Lower leg skin (tissue), 4 donors: ENCODE results near the gene SLC12A3. TPM values are rescaled to one million over a fixed set of nuclear protein-coding genes. Genes with fewer than 3 reads are reported as not detected.

ENCODE experiments used
- DNase-seq, 2 donors: peaks; one replicate each; pipeline ENCODE4 v3.0.0-alpha.2; 2019; ENCODE audit warnings: low spot score in 2 of 2
- H3K4me3 ChIP-seq: fragments of 200-600 bp; sonication (generic); 2 replicates; pipeline ENCODE4 v1.5.1; 2017; ENCODE audit warnings: mild to moderate bottlenecking, low read depth; ENCODE audit not compliant: poor library complexity, severe bottlenecking
- POLR2A ChIP-seq, 2 donors: fragments of 450-650 bp; IDR thresholded peaks; one replicate each; pipeline ENCODE4 v1.6.1; 2016 to 2017; ENCODE audit warnings: antibody characterized with exemption in 2 of 2, mild to moderate bottlenecking in 1 of 2, moderate library complexity in 1 of 2
- WGBS, 2 donors: methylation state at CpG; one replicate each; pipeline ENCODE4 v1.1.5; 2018; 5-methylcytosine and 5-hydroxymethylcytosine counted together
- intact Hi-C: fragments of 100-400 bp; cut with DNase I; formaldehyde crosslinking; loops from one replicate; pipeline ENCODE4 v1.15.0; 2023; ENCODE audit warnings: low total_unique reads
- total RNA-seq, 4 donors: library from RNA; depleted of rRNA; stranded (reverse); fragments of >200 nt; gene quantifications; one replicate each; pipeline ENCODE4 v1.1.0, GENCODE V29; 2016
- TF ChIP-seq, protein P1 (sequence below), 3 donors: fragments of 450-650 bp; IDR thresholded peaks; one replicate each; pipeline ENCODE4 v1.5.1; 2016; ENCODE audit warnings: antibody characterized with exemption in 3 of 3, mild to moderate bottlenecking in 3 of 3, moderate library complexity in 2 of 3

Gene SLC12A3
- total RNA-seq, 4 donors from 2014 or later = not detected

DNA sequence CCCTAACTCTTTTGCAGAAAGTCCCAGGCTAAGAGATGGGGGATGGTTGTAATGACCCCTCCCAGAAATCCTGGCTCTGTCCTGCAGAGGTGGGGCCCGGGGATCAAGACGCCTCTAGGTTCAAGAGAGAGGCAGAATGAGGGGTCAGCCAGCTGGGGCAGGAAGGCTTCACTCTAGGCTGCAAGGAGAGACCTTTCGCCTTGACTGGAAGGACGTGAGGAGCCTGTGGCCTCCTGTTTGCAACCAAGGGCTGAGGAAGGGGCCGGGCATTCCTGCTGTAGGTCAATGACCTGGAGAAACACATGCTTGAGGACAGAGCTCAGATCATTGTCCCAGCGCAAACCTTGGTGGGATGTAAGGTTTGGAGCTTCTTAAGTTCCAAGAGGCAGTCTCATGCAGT is 88.0 kb downstream of the SLC12A3 start:
- intact Hi-C loops = loop anchor here (10.0 kb wide), 1 partner anchor 88 kb away; the partner anchor contains the start of gene SLC12A3
- 77 to 80% methylated on average over 6 of the region's 6 CpGs for WGBS, 2 donors
- H3K4me3 ChIP-seq = no peak overlapping the region
- no peak for TF ChIP-seq POLR2A (IDR thresholded peaks at IDR 0.05)
- TF ChIP-seq, protein P1, sequence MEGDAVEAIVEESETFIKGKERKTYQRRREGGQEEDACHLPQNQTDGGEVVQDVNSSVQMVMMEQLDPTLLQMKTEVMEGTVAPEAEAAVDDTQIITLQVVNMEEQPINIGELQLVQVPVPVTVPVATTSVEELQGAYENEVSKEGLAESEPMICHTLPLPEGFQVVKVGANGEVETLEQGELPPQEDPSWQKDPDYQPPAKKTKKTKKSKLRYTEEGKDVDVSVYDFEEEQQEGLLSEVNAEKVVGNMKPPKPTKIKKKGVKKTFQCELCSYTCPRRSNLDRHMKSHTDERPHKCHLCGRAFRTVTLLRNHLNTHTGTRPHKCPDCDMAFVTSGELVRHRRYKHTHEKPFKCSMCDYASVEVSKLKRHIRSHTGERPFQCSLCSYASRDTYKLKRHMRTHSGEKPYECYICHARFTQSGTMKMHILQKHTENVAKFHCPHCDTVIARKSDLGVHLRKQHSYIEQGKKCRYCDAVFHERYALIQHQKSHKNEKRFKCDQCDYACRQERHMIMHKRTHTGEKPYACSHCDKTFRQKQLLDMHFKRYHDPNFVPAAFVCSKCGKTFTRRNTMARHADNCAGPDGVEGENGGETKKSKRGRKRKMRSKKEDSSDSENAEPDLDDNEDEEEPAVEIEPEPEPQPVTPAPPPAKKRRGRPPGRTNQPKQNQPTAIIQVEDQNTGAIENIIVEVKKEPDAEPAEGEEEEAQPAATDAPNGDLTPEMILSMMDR (IDR thresholded peaks at IDR 0.05) = no peak
- DNase-seq = no peak

DNA sequence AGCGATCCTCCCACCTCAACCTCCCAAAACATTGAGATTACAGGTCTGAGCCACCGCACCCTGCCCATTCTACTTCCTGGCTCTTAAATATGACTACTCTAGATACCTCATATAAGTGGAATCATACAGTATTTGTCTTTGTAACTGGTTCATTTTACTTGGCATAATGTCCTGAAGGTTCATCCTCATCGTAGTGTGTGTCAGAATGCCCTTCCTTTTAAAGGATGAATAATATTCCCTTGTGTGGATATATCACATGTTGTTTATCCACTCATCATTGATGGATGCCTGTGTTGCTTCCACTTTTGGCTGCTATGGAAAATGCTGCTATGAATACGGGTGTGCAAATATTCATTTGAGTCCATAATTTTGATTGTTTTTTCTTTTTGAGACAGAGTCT is 91.1 kb downstream of the SLC12A3 start:
- 90 to 94% methylated on average over 4 of the region's 4 CpGs for WGBS, 2 donors
- H3K4me3 ChIP-seq = no peak overlapping the region
- no peak for DNase-seq
- TF ChIP-seq, protein P1 (IDR thresholded peaks at IDR 0.05) = no peak
- no peak for TF ChIP-seq POLR2A (IDR thresholded peaks at IDR 0.05)
- intact Hi-C loops = loop anchor here (10.0 kb wide), 1 partner anchor 91 kb away; the partner anchor contains the start of gene SLC12A3

DNA sequence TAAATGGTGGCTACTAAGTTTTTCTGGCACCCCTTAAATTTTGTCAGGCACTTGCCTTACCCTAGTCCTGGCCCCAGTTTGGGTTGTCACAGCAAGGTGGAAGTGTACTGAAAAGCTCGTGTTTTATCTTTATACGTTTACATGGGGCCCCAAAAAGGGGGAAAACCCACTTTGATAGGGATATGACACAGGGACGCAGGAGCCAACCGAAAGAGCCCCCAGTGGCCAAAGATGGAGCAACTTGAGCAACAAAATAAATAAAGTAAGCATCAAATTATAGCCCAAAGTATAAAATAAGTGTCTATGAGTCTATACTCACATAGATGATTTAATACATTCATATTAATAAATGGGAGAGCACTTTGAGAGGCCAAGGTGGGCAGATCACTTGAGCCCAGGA is 91.7 kb downstream of the SLC12A3 start:
- intact Hi-C loops = loop anchor here (10.0 kb wide), 1 partner anchor 92 kb away; the partner anchor contains the start of gene SLC12A3
- 58 to 65% methylated on average over 4 of the region's 4 CpGs for WGBS, 2 donors

DNA sequence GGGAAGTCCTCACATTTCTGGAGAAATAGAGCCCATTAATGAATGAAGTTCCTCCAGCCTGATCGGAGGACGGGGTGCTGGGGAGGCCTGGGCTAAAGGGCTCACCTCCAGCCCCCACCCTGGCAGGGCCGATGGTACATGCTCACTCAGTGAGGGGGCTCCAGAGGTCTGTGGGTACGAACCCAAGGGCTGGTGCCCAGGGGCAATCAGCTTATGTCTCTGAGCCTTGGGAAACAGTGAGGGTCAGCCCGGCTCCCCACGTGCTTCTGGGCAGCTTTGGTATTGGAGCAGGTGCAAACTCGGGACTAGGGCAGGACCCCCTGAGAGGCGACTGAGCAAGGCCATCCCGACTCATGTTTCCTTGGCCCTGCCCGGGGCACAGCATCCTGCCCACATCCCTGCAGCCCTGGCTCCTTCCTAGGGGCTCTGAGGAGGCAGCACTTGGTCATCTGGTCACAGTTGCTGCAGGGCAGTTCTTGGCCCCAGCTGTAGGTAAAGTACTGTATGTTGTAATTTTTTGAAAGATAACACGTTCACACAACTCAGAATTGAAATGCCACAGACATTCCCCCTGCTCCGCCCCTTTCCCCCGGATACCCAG is 95.8 kb downstream of the SLC12A3 start:
- no peak for DNase-seq
- intact Hi-C loops = loop anchor here (10.0 kb wide), 1 partner anchor 184 kb away; no protein-coding TSS in a partner anchor
- TF ChIP-seq POLR2A (IDR thresholded peaks at IDR 0.05) = no peak
- TF ChIP-seq, protein P1 (IDR thresholded peaks at IDR 0.05) = no peak
- 61 to 78% methylated on average over 12 to 13 of the region's 13 CpGs for WGBS, 2 donors
- no peak overlapping the region for H3K4me3 ChIP-seq

More for the DNA sequence above, 91.7 kb downstream of the SLC12A3 start:
- DNase-seq = no peak
- TF ChIP-seq, protein P1 (IDR thresholded peaks at IDR 0.05) = no peak
- no peak for TF ChIP-seq POLR2A (IDR thresholded peaks at IDR 0.05)
- no peak overlapping the region for H3K4me3 ChIP-seq

DNA sequence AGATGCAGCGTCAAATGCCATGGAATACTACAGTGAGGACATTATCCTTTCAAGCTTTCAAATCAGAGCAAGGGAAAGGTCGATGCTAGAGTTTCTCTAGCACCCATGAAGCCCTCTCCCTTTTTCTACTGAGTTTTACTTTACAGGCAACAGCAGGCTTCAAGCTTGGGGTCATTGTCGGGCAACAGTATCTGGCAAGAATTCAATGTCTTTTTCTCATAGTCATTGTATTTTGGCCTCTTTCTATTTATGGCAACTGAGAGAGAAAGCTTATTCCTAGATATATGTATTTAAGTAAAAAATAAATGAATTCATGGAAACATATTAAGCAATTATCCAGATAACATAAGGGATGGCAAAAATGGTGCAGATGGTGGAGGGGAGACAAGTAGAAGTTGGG is 96.4 kb downstream of the SLC12A3 start:
- TF ChIP-seq, protein P1 (IDR thresholded peaks at IDR 0.05) = no peak
- TF ChIP-seq POLR2A (IDR thresholded peaks at IDR 0.05) = no peak
- H3K4me3 ChIP-seq = no peak overlapping the region
- no peak for DNase-seq
- intact Hi-C loops = loop anchor here (10.0 kb wide), 1 partner anchor 183 kb away; no protein-coding TSS in a partner anchor
- 65 to 71% methylated on average over 3 of the region's 3 CpGs for WGBS, 2 donors
